IPS-18a (cell line): ENCODE results near the gene MYCBP.
"Not testable (repeated sequence)": the region's sequence is repeated elsewhere in the genome, so short reads cannot be mapped to it uniquely, and the experiment has no call there.

Experiments used
- H3K27ac ChIP-seq: one replicate; pipeline ENCODE4 v1.5.1; 2013; ENCODE audit warnings: low read length
- H3K27me3 ChIP-seq: one replicate; pipeline ENCODE4 v1.6.1; 2013; ENCODE audit warnings: mild to moderate bottlenecking, low read length; ENCODE audit not compliant: control insufficient read depth, insufficient read depth
- H3K36me3 ChIP-seq: one replicate; pipeline ENCODE4 v1.6.1; 2013; ENCODE audit warnings: low read depth, low read length; ENCODE audit not compliant: control insufficient read depth
- H3K4me1 ChIP-seq: one replicate; pipeline ENCODE4 v1.6.1; 2013; ENCODE audit warnings: low read depth, low read length; ENCODE audit not compliant: control insufficient read depth
- H3K4me3 ChIP-seq: one replicate; pipeline ENCODE4 v1.5.1; 2013; ENCODE audit warnings: low read length
- H3K9ac ChIP-seq: one replicate; pipeline ENCODE4 v1.6.1; 2013; ENCODE audit warnings: mild to moderate bottlenecking, low read length, moderate library complexity
- H3K9me3 ChIP-seq: one replicate; pipeline ENCODE4 v1.6.1; 2013; ENCODE audit warnings: low read depth, low read length; ENCODE audit not compliant: control insufficient read depth

The MYCBP gene

DNA sequence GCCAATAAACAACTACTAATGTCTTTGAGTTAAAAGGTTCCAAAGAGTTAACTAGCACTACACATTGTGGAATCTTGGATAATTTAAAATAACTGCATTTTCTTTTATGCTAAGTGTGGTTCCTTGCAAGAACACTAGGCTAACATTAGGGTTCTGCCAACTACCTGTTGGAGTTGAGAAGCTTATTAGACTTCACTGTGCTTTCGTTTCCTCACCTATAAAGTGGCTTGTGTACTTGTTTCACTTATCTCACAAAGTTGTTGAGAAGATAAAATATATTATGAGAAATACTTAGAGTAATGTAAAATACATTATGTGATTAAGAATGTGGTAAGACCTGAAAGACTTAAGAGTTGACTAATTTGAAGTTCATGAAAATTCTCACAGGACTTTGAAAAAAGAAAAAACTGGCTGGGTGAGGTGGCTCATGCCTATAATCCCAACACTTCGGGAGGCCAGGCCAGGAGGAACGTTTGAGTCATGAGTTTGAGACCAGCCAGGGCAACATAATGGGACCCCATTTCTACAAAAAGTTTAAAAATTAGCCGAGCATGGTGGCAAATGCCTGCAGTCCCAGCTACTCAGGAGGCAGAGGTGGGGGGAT is 7.9 kb downstream of the MYCBP start:
- Histone ChIP-seq H3K36me3 (peaks cover 10% of the 10 kb centered on the region), H3K27me3 (no peaks in the 10 kb centered on the region), H3K9ac (no peak overlapping the region), H3K4me3 (no peak overlapping the region), H3K9me3 (no peaks in the 10 kb centered on the region), H3K27ac (no peak overlapping the region), H3K4me1 (peaks cover 5% of the 10 kb centered on the region)

DNA sequence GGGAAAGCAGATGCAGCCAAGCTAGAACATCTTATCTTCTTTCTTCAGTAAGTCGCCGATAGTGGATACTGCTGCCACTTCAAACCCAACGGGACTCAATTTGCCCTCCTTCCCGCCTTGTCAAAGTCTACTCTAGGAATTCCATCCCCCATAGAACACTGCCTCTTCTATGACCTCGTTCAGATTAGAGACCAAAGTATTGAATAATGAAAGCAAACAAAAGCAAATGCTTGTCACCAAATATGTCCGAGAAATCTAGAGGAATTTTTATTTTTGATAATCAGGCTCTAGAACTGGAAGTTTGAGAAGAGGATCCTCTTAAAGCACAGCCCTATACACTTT is 12.7 kb downstream of the MYCBP start:
- H3K4me1 ChIP-seq, result peaks cover 5% of the 10 kb centered on the region
- H3K27me3 ChIP-seq, result no peaks in the 10 kb centered on the region
- H3K9me3 ChIP-seq, result no peaks in the 10 kb centered on the region
- no peak overlapping the region for H3K27ac ChIP-seq
- peak overlapping the region; percentile 61 for H3K9ac ChIP-seq
- peaks cover 22% of the 10 kb centered on the region for H3K36me3 ChIP-seq
- H3K4me3 ChIP-seq, result peak overlapping the region; percentile 75

GRCh38 chr1:38859561-38860453 is 13.3 kb downstream of the MYCBP start, which contains the start of gene RRAGC:
TSS of gene RRAGC (minus strand) at chr1:38859772. CDS start at chr1:38859646, 126 bp downstream.
- Histone ChIP-seq H3K9me3 (no peaks in the 10 kb centered on the region), H3K4me1 (peaks cover 5% of the 10 kb centered on the region), H3K27ac (no peak within 1 kb of the TSS), H3K36me3 (peaks cover 25% of the 10 kb centered on the region), H3K4me3 (peak within 1 kb of the TSS; percentile 90), H3K27me3 (no peaks in the 10 kb centered on the region), H3K9ac (peak within 1 kb of the TSS; percentile 61)

GRCh38 chr1:38858833-38859560 is 14.2 kb downstream of the MYCBP start:
- Histone ChIP-seq H3K9me3 (no peaks in the 10 kb centered on the region), H3K27ac (no peak overlapping the region), H3K36me3 (peaks cover 16% of the 10 kb centered on the region), H3K4me3 (peak overlapping the region; percentile 90), H3K9ac (peak overlapping the region; percentile 30), H3K27me3 (no peaks in the 10 kb centered on the region), H3K4me1 (peaks cover 5% of the 10 kb centered on the region)

- H3K27me3 ChIP-seq, result no peaks in the 10 kb centered on the region
- H3K4me1 ChIP-seq, result no peaks in the 10 kb centered on the region
- H3K4me3 ChIP-seq, result no peak overlapping the region
- no peak overlapping the region for H3K27ac ChIP-seq
- H3K36me3 ChIP-seq, result peaks cover 43% of the 10 kb centered on the region
- no peak overlapping the region for H3K9ac ChIP-seq
- no peaks in the 10 kb centered on the region for H3K9me3 ChIP-seq
Observed at GRCh38 chr1:38852780-38853179, 20.4 kb downstream of the MYCBP start.

DNA sequence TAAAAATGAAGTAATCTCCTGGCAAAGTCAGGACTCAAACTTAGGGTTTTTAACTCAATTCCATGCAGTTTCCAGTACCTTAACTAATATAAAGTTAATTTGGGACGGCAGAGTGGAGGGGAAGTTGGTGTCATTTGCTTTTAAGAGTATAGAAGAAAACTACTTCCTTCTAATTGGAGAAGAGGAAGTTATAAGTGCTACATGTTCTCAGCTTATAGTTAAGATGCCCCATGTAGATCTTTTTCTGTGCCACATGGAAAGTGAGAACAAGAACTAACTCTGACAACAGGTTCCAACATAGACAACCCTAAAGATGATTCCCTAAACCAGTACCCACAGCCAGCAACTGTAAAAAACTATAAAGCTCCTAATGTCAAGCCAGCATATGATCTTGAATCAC is 25.1 kb downstream of the MYCBP start:
- no peak overlapping the region for H3K4me3 ChIP-seq
- peaks cover 57% of the 10 kb centered on the region for H3K36me3 ChIP-seq
- H3K4me1 ChIP-seq, result no peaks in the 10 kb centered on the region
- no peak overlapping the region for H3K27ac ChIP-seq
- no peaks in the 10 kb centered on the region for H3K9me3 ChIP-seq
- no peaks in the 10 kb centered on the region for H3K27me3 ChIP-seq
- H3K9ac ChIP-seq, result no peak overlapping the region

- H3K27me3 ChIP-seq, result no peaks in the 10 kb centered on the region
- no peak overlapping the region for H3K9ac ChIP-seq
- no peak overlapping the region for H3K4me3 ChIP-seq
- peaks cover 40% of the 10 kb centered on the region for H3K36me3 ChIP-seq
- H3K9me3 ChIP-seq, result no peaks in the 10 kb centered on the region
- H3K4me1 ChIP-seq, result no peaks in the 10 kb centered on the region
- H3K27ac ChIP-seq, result no peak overlapping the region
Observed at GRCh38 chr1:38846210-38846609, 26.9 kb downstream of the MYCBP start.

DNA sequence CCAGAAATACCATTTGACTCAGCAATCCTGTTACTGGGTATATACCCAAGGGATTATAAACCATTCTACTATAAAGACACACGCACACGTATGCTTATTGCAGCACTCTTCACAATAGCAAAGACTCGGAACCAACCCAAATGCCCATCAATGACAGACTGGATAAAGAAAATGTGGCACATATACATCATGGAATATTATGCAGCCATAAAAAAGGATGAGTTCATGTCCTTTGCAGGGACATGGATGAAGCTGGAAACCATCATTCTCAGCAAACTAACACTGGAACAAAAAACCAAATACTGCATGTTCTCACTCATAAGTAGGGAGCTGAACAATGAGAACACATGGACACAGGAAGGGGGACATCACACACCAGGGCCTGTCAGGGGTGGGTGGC is 28.1 kb downstream of the MYCBP start:
- H3K27ac ChIP-seq, H3K4me3 ChIP-seq, H3K9ac ChIP-seq, H3K9me3 ChIP-seq, H3K4me1 ChIP-seq, H3K27me3 ChIP-seq: not testable (repeated sequence)
- H3K36me3 ChIP-seq, result peaks cover 39% of the 10 kb centered on the region

- Histone ChIP-seq H3K36me3 (peaks cover 31% of the 10 kb centered on the region), H3K9ac (no peak overlapping the region)
Observed at GRCh38 chr1:38840281-38840680, 32.9 kb downstream of the MYCBP start.

GRCh38 chr1:38839363-38839762 is 33.8 kb downstream of the MYCBP start:
- H3K27me3 ChIP-seq, result no peaks in the 10 kb centered on the region

More at GRCh38 chr1:38840281-38840680, 32.9 kb downstream of the MYCBP start:
- Histone ChIP-seq H3K9me3 (no peaks in the 10 kb centered on the region), H3K27me3 (no peaks in the 10 kb centered on the region), H3K27ac (no peak overlapping the region), H3K4me3 (no peak overlapping the region), H3K4me1 (no peaks in the 10 kb centered on the region)

DNA sequence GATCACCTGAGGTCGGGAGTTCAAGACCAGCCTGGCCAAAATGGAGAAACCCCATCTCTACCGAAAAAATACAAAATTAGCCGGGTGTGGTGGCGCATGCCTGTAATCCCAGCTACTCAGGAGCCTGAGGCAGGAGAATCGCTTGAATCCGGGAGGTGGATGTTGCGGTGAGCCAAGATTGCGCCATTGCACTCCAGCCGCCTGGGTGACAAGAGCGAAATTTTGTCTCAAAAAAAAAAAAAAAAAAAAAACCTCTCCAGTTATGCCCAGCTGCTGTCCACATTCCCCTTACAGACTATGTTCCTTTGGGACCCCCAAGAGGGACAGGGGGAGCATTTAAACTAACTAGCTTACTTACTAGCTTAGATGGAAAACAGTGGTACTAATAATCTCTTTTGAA is 36.8 kb downstream of the MYCBP start:
- H3K36me3 ChIP-seq, result peaks cover 19% of the 10 kb centered on the region
- not testable (repeated sequence) for H3K9me3 ChIP-seq, H3K27me3 ChIP-seq, H3K4me3 ChIP-seq, H3K27ac ChIP-seq, H3K4me1 ChIP-seq, H3K9ac ChIP-seq

More at GRCh38 chr1:38839363-38839762, 33.8 kb downstream of the MYCBP start:
- H3K9me3 ChIP-seq, result no peaks in the 10 kb centered on the region
- H3K4me3 ChIP-seq, result no peak overlapping the region
- no peak overlapping the region for H3K9ac ChIP-seq
- no peak overlapping the region for H3K27ac ChIP-seq
- H3K36me3 ChIP-seq, result peaks cover 25% of the 10 kb centered on the region
- H3K4me1 ChIP-seq, result no peaks in the 10 kb centered on the region
